GM21367 (cell line): ENCODE results near the gene MTA1.

Source experiments
- ATAC-seq: cut with Tn5 transposase; IDR thresholded peaks from one replicate; pipeline ENCODE4 v1.9.1; 2021; ENCODE audit not compliant: unreplicated experiment

Gene MTA1

DNA sequence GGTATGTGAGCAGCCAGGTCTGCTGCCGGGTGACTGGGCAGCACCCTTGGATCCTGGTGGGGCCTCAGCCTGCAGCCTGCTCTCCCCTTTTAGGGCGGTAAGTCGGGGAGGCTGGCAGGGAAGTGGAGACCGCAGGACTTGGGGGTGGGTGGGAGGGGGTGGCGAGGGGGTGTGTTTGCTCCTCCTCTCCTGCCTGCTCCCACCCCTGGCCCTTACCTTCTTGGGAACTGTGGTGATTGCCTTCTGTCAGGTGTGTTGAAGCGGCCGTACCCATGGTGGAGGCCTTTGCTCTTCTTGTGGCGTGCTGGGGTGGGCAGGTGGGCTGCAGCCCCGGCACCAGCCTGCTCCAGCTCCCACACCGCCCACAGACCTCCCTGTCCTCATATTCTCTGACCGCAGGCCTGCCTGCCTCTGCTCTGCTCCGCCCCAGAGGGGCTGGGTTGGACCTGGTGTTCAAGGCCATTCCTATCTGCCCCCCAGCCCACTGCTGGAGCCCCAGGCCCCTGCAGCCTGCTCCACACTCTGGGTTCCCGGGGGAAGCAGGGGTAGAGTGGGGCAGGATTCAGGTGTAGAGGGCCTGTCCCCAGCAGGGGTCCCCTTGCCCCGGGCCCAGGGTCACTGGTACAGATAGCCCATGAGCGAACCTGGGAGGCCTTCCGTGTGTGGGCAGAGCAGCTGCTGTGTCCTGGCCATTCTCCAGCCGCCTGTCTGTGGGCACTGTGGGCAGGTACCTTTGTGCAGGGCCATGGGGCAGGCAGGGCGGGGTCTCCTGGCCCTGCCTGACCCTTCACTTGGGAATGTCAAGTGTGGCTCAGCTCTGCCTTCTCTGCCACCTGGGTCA lies 76.6 kb downstream of the MTA1 start:
- ATAC-seq, result no peak

- no peak for ATAC-seq
Measured at GRCh38 chr14:105496831-105497591, 77.4 kb downstream of the MTA1 start.

GRCh38 chr14:105497671-105498429 lies 78.2 kb downstream of the MTA1 start:
- no peak for ATAC-seq

DNA sequence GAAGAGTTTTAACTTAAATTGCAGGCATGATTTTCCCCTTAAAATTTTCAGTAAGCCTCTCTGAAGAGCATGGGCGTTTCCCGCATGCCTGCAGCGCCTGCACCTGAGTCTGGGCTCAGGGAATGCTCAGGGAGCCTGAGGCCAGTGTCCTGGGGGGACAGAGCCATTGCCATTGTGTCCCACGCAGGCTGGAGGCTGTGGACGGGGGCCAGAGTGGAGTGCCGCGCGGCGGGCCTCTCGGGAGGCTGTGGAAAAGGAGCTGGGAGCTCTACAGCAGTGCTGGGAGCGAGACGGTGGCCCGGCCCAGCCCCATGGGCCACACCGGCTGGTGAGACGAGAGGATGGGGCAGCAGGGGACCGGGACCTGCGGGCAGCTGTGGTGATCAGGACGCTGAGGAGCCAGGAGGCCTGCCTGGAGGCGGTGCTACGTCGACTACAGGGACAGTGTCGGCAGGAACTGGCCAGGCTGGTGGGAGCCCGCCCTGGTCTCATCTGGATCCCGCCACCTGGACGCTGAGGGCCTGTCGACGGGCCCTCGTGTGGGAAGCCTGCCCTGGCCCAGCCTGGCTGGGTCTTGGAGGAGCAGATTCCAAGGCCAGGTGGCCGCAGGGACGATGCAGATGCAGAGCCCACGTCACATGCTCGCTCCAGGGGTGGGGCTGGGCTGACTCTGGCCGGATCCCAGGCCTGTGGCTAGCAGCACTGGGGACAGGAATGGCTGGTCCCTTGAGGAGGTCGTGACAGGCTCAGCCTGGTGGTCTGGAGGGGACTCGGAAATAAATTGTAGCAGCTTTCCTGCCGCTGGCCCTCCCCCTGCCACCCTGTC lies 79.0 kb downstream of the MTA1 start:
- ATAC-seq, result no peak

DNA sequence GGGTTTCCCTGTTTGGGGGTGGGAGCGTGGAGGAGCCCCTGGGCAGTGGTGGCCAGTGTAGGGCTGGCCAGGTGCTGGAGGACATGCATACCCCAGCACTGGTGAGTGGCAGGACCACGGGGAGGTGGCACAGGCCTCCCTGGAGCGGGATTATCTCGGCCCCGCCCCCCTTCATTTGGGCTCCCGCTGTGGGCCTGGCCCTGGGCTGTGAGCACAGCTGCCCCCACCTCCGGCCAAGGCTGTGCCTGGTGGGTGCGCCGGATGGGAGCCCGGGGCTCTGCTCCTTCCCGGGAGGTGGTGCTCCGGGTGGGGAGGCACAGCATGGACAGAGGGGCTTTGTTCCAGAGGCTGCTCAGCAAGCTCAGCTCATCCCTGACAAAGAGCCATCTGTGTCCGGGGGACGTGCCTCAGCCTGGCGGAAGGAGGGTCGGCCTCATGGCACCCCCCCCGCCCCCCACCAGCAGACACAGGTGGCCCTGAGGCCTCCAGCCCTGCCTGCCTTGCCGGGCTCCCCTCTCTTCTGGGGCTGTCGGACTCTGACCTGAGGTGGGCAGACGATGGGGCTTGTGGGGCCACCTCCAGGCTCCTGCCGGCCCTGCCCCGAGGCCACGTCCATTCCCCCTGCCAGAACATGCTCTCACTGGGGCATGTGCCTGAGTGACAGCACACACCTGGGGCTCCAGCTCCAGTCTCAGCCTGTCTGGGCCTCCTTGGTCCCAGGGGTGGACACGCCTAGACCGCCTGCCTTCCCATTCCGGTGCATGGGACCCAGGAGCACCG lies 79.8 kb downstream of the MTA1 start:
- ATAC-seq, result no peak

GRCh38 chr14:105500036-105500725 lies 80.6 kb downstream of the MTA1 start:
- no peak for ATAC-seq

- no peak for ATAC-seq
Measured at GRCh38 chr14:105500726-105501101, 81.1 kb downstream of the MTA1 start.

DNA sequence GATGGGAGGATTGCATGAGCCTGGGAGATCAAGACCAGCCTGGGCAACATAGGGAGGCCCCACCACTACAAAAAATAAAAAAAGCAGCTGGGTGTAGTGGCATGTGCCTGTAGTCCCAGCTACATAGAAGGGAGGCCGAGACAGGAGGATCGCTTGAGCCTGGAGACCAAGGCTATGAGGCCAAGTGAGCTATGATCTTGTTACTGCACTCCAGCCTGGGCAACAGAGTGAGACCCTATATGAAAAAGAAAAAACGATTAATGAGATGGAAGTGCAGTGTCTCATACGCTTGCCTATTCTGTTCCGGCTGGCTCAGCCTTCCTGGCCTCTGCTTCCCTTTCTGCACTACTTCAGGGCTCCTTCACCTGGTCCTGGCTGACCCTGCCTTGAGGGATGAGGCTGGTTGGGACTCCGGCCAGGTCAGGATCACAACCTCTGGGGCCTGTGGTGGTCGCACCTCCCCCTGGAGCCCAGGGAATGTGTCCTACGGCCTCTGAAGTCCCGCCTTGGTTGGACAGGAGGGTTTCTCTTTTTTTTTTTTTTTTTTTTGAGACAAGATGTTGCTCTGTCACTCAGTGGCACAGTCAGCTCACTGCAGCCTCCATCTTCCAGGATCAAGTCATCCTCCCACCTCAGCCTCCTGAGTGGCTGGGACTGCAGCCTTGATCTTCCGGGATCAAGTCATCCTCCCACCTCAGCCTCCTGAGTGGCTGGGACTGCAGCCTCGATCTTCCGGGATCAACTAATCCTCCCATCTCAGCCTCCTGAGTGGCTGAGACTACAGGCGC lies 82.1 kb downstream of the MTA1 start:
- ATAC-seq, result no peak

DNA sequence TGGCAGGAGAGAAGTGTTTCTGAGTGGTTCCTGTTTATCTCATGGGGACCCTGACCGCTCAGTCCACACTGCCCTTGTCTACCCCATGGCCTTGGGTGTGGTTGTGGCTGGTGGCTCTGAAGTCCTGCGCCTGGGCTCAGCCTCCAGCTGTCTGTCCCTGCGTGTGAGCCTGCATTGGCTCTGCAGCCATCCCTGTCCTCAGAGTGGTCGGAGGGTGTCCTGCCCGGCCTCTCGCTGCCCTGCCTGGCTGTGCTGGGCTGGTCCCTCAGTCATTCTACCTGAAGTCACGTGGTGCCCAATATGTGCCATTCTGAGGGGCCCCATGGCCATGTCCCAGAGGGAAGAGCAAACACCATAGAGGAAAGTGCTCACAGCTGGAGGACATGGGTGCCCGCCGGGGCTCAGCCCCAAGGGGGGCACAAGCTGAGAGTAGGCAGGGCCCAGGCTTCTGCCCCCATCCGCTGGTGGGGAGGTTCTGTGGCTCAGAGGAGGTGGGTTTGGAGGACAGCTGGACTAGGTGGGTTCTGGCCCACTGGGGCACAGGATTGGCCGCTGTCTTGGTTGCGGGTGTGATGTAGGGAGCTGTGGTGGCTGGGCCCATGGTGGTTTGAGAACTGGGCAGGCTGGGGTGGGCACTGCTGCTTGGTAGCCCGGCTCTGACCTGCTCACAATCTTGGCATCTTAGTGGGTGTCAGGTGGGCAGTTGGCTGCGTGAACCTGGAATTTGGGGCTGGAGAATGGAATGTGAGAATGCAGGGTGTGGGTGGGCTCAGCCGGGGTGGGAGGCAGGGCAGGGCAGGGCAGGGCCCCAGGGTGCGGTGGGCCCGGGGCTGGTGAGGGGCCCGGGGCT lies 83.0 kb downstream of the MTA1 start:
- ATAC-seq, result no peak

DNA sequence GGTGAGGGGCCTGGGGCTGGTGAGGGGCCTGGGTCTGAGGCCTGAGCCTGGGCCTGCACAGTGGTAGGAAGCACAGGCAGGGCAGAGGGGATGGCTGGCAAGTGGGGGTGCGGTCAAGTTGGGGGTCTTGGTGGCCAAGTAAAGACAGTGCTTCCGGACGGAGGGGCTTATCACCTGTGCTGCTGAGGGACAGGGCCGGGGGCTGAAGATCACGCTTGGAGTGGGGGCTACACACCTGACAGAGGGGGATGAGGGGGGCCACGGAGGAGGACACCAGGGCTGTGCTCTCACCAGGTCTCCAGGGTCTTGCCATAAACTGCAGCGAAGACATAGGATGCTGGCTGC lies 83.6 kb downstream of the MTA1 start:
- ATAC-seq, result no peak

GRCh38 chr14:105503935-105504692 lies 84.5 kb downstream of the MTA1 start:
- no peak for ATAC-seq

GRCh38 chr14:105505101-105505500 lies 85.5 kb downstream of the MTA1 start:
- ATAC-seq, result no peak

DNA sequence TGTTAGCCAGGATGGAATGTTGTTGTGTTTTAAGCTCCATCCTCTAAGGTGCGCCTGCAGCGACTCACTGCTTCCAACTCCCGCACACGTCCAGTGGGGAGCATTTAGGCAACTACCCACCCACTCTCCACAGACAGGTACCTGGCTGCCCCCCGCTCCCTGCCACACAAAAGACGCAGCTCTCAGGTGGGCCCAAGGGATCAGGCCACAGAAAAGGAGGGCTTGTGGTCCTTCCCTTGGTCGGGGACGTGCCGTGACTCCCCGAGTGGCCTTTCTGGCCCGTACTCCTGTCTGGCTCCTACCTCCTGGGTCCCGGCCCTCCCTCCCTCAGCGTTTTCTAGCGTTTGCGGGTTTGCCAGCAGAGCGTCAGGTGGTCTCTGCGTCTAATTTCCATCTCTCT lies 87.6 kb downstream of the MTA1 start:
- no peak for ATAC-seq

DNA sequence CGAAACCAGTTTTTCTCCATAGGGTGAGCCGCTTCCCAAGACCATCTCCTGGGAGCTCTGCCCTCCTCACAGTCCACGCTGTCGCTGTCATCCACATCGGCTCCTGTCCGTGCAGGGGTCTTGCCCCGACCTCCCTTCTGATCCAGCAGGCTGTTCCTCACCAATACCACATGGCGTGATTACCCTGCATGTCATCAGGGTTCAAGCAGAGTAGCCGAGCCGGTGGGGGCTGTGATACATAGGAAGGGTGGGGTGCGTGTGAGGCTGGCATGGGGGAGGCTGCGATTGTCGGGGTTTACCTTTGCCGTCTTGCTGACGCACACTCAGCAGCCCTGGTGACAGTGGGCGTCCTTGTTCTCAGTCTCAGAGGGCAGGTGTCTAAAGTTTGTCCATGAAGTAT lies 88.4 kb downstream of the MTA1 start:
- no peak for ATAC-seq

- no peak for ATAC-seq
Measured at GRCh38 chr14:105508601-105509000, 89.0 kb downstream of the MTA1 start.

DNA sequence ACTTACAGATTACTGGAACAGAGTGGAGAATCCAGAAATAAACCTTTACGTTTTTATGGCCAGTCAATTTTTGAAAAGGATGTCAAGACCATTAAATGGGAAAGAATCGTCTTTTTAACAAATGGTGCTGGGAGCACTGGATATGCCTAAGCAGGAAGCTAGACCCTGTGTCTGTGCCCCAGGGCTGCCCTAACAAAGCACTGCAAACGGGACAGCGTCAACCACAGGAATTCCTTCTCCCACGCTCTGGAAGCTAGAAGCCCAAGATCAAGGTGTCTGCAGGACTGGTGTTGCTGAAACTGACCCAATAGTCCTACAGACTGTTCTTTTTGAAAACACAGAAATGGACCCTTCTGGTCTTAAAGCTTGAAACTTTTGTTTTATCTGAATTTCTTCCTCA lies 97.5 kb downstream of the MTA1 start:
- no peak for ATAC-seq
